B cell (primary cell): ENCODE data around the gene NKX2-2. TPM values are rescaled to one million over a fixed set of nuclear protein-coding genes. Genes with fewer than 3 reads are reported as not detected.

ENCODE experiments used
- ATAC-seq: fragments of 200-7000 bp; cut with Tn5 transposase; one replicate; pipeline ENCODE4 v1.10.0; 2021; ENCODE audit warnings: low read depth, mild to moderate bottlenecking, moderate number of reproducible peaks, moderate library complexity
- CTCF ChIA-PET: fragments of 350-600 bp; sonication (Branson Sonifier 250); formaldehyde crosslinking; loops from one replicate; lab custom pipeline; 2021; ENCODE audit warnings: antibody characterized with exemption, inconsistent platforms; lab: Charles Lee
- POLR2A ChIA-PET: fragments of 350-600 bp; sonication (Branson Sonifier 250); formaldehyde crosslinking; loops from one replicate; lab custom pipeline; 2021; ENCODE audit warnings: antibody characterized with exemption; lab: Charles Lee
- DNase-seq: peaks from one replicate; pipeline ENCODE4 v3.0.0; 2013
- H2AFZ ChIP-seq: 2 replicates; pipeline ENCODE4 v1.6.1; 2012; ENCODE audit warnings: mild to moderate bottlenecking, low read depth, low read length; ENCODE audit not compliant: insufficient read depth, poor library complexity, severe bottlenecking
- H3K27ac ChIP-seq, 2 donors: 1 replicate in 1 of 2; 2 replicates in 1 of 2; pipeline ENCODE4 v1.5.1; 2012 to 2013; ENCODE audit warnings: low read length in 2 of 2, mild to moderate bottlenecking in 2 of 2, moderate library complexity in 1 of 2
- H3K27me3 ChIP-seq, 4 experiments: fragments of 200-600 bp in 1 of 4; sonication (generic) in 1 of 4; replicated peaks in 1 of 4; 1 replicate in 2 of 4; 2 replicates in 2 of 4; pipeline versions ENCODE4 v1.6.1 to v1.7.0; 2013 to 2016; ENCODE audit warnings: low read length in 3 of 4, mild to moderate bottlenecking in 2 of 4, mixed read lengths in 1 of 4, moderate library complexity in 1 of 4; ENCODE audit not compliant: insufficient read depth in 4 of 4, control insufficient read depth in 3 of 4; ENCODE audit errors: control extremely low read depth in 1 of 4
- H3K36me3 ChIP-seq, 2 experiments: replicated peaks in 1 of 2; 1 replicate in 1 of 2; 2 replicates in 1 of 2; pipeline versions ENCODE4 v1.6.1 to v1.7.1; 2013; ENCODE audit warnings: low read length in 1 of 2; ENCODE audit not compliant: insufficient read depth in 2 of 2, control insufficient read depth in 1 of 2; ENCODE audit errors: control extremely low read depth in 1 of 2, extremely low read depth in 1 of 2
- H3K4me1 ChIP-seq, 2 donors: fragments of 200-600 bp in 1 of 2; sonication (generic) in 1 of 2; 1 replicate in 1 of 2; 2 replicates in 1 of 2; pipeline versions ENCODE4 v1.5.1 to v1.6.1; 2013 to 2017; ENCODE audit warnings: low read length in 2 of 2; ENCODE audit not compliant: control insufficient read depth in 2 of 2, insufficient read depth in 2 of 2
- H3K4me2 ChIP-seq: replicated peaks from 2 replicates; pipeline ENCODE3; 2012; ENCODE audit warnings: mild to moderate bottlenecking, low read depth, low read length; ENCODE audit not compliant: poor library complexity, severe bottlenecking
- H3K4me3 ChIP-seq, 5 experiments: fragments of 200-600 bp in 1 of 5; sonication (generic) in 1 of 5; 1 replicate in 3 of 5; 2 replicates in 2 of 5; pipeline versions ENCODE4 v1.5.1 to v1.7.0; 2011 to 2016; ENCODE audit warnings: low read length in 4 of 5, mild to moderate bottlenecking in 4 of 5, low read depth in 2 of 5, control low read depth in 1 of 5, moderate library complexity in 1 of 5; ENCODE audit not compliant: insufficient read depth in 1 of 5; ENCODE audit errors: control extremely low read depth in 1 of 5, extremely low read depth in 1 of 5
- H3K79me2 ChIP-seq: fragments of 200-600 bp; sonication (generic); one replicate; pipeline ENCODE4 v1.6.0; 2016; ENCODE audit warnings: low read length; ENCODE audit not compliant: control insufficient read depth, insufficient read depth
- H3K9ac ChIP-seq: fragments of 200-600 bp; sonication (generic); 2 replicates; pipeline ENCODE4 v1.6.1; 2017; ENCODE audit warnings: mild to moderate bottlenecking, low read length, moderate library complexity
- H3K9me3 ChIP-seq, 3 donors: one replicate each; pipeline versions ENCODE4 v1.6.1 to v1.7.1; 2013; ENCODE audit warnings: low read length in 2 of 3; ENCODE audit not compliant: control insufficient read depth in 2 of 3, insufficient read depth in 1 of 3; ENCODE audit errors: control extremely low read depth in 1 of 3
- H4K20me1 ChIP-seq: 2 replicates; pipeline ENCODE4 v1.6.0; 2012; ENCODE audit warnings: mild to moderate bottlenecking, low read length; ENCODE audit not compliant: insufficient read depth, control insufficient read depth, poor library complexity, severe bottlenecking
- H3K27ac Mint-ChIP-seq: one replicate; pipeline ENCODE4 v1.8.0; 2021; ENCODE audit warnings: mixed read lengths
- H3K27me3 Mint-ChIP-seq: one replicate; pipeline ENCODE4 v1.8.0; 2021; ENCODE audit warnings: mixed read lengths
- H3K4me1 Mint-ChIP-seq: one replicate; pipeline ENCODE4 v1.8.0; 2021; ENCODE audit warnings: mixed read lengths
- H3K4me3 Mint-ChIP-seq: one replicate; pipeline ENCODE4 v1.8.0; 2021; ENCODE audit warnings: mixed read lengths
- H3K9me3 Mint-ChIP-seq: one replicate; pipeline ENCODE4 v1.8.0; 2022; ENCODE audit warnings: mixed read lengths; ENCODE audit not compliant: insufficient read depth
- CTCF ChIP-seq: fragments of 200-600 bp; IDR thresholded peaks from one replicate; pipeline ENCODE4 v1.8.0; 2022; ENCODE audit warnings: antibody characterized with exemption, mild to moderate bottlenecking
- EZH2 ChIP-seq: IDR thresholded peaks from 2 replicates; pipeline ENCODE4 v1.6.1; 2012; ENCODE audit warnings: borderline replicate concordance, low read depth, mild to moderate bottlenecking, moderate library complexity, low read length; ENCODE audit not compliant: insufficient read depth, poor library complexity, severe bottlenecking
- WGBS: methylation state at CpG from one replicate; pipeline ENCODE4 v1.1.5; 2013; ENCODE audit warnings: missing lambda C conversion rate; ENCODE audit not compliant: insufficient coverage; 5-methylcytosine and 5-hydroxymethylcytosine counted together
- intact Hi-C: fragments of 100-400 bp; cut with micrococcal nuclease; formaldehyde crosslinking; loops from one replicate; pipeline ENCODE4 v1.10.0; 2022
- polyA plus RNA-seq: library from polyadenylated mRNA; depleted of rRNA; stranded (reverse); fragments of >200 nt; gene quantifications from 2 replicates; pipeline ENCODE4 v1.2.3, GENCODE V29; 2012
- total RNA-seq, 2 donors: library from RNA; stranded (reverse); fragments of 120-200 nt in 1 of 2; gene quantifications; 1 replicate in 1 of 2; 2 replicates in 1 of 2; pipeline versions ENCODE4 v1.2.3 to v1.2.4, GENCODE V29; 2013 to 2022

The NKX2-2 gene
- total and polyA plus RNA-seq, 2 donors (not counting 1 experiment from before 2014, with no cell fraction given), result not detected

DNA sequence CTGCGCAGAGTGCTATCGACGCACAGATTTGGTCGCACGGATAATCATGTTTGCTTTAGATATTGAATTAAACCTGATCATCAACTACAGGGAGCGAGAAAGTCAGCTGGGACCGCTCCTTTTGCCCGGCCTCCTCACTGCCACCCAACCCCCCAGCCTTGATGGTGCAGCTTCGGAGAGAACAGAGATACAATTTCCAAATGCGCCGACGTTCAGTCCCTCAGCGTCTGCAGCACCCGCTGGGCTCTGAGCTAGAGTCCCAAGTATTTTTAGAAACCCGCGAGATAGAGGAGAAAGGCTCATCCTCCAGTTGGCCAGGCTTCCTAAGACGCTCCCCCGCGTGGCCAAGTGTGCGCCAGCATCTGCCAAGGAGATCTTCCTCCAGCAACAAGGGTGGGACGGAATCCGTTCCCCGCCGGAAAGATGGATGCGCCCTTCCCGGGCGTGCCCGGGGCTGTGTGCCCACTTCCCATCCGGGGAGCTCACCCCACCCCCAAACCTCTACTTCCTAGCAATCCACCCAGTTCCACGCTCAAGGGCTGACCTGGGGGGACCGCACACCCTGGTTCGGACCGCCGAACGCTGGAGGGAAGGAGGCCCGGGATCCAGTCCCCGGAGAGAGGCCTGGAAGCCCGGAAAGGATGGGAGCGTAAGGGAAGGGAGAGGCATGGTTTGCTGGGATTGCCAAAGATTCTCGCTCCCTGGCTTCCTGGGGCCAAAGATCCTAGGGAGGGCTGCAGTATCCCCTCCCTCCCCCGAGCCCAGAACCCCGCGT, 4.1 kb downstream of the NKX2-2 start:
- TF ChIP-seq CTCF (no peak), EZH2 (no peak)
- intact Hi-C loops, result loop anchor here (5.0 kb wide), 3 partner anchors 112 to 1427 kb away; partner anchors contain the start of gene NKX2-4
- DNase-seq (peak; percentile 23), ATAC-seq (no peak)
- Mint-ChIP-seq H3K4me1 (peaks cover 37% of the 10 kb centered on the region), H3K9me3 (no peaks in the 10 kb centered on the region), H3K27ac (no peak overlapping the region), H3K27me3 (peaks cover 61% of the 10 kb centered on the region), H3K4me3 (peak overlapping the region; percentile 85)
- Histone ChIP-seq H3K4me3 (peak overlapping the region in 3 of 5 experiments; percentile 39 to 56 (median 51)), H3K9me3 (peaks cover 0 to 54% (median 0%) of the 10 kb centered on the region in 3 donors), H3K9ac (peak overlapping the region; percentile 58), H4K20me1 (no peaks in the 10 kb centered on the region), H3K36me3 (no peaks in the 10 kb centered on the region), H3K4me1 (peaks cover 54 to 59% of the 10 kb centered on the region in 2 donors), H3K79me2 (no peaks in the 10 kb centered on the region), H2AFZ (peak overlapping the region; percentile 28), H3K27ac (no peak overlapping the region), H3K27me3 (peaks cover 0 to 93% (median 51%) of the 10 kb centered on the region in 4 experiments), H3K4me2 (peak overlapping the region; percentile 79)
- ChIA-PET POLR2A (no interaction called here), CTCF (interaction anchor here (1.1 kb wide), 1 partner anchor 649 kb away, joined by 3 read pairs; no protein-coding TSS in a partner anchor)
- 10% methylated on average over 26 of the region's 43 CpGs for whole genome bisulfite sequencing
